Lower leg skin (tissue), 3 donors: ENCODE data around the gene PPP2CA.

ENCODE experiments used
- POLR2A ChIP-seq, 2 donors: fragments of 450-650 bp; IDR thresholded peaks; one replicate each; pipeline ENCODE4 v1.6.1; 2016 to 2017; ENCODE audit warnings: antibody characterized with exemption in 2 of 2, mild to moderate bottlenecking in 1 of 2, moderate library complexity in 1 of 2
- TF ChIP-seq, protein P1 (sequence below), 3 donors: fragments of 450-650 bp; IDR thresholded peaks; one replicate each; pipeline ENCODE4 v1.5.1; 2016; ENCODE audit warnings: antibody characterized with exemption in 3 of 3, mild to moderate bottlenecking in 3 of 3, moderate library complexity in 2 of 3

DNA sequence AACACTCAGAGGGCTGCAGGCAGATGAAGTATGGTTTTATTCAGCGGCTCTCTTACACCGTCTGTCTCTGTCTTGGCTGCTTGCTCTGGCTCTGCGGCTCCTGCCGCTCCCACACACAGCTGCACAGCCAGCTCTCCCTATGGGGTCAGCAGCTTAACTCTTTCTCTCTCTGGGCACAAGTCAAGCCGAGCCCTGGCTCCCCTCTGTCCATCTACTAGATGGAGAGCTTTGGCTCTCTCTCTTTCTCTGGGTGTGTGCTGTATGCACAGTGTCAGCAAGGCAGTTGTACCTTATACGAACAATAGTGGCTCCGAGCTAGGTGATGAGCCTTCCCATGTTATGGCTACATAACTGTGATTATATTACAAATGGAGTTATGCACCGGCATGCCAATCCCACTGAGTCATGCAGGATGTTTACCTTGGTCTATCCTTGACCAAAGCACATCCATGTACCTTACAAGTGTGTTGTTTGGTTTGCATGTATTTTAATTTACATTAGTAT is 19.3 kb upstream of the PPP2CA start:
- TF ChIP-seq, protein P1, sequence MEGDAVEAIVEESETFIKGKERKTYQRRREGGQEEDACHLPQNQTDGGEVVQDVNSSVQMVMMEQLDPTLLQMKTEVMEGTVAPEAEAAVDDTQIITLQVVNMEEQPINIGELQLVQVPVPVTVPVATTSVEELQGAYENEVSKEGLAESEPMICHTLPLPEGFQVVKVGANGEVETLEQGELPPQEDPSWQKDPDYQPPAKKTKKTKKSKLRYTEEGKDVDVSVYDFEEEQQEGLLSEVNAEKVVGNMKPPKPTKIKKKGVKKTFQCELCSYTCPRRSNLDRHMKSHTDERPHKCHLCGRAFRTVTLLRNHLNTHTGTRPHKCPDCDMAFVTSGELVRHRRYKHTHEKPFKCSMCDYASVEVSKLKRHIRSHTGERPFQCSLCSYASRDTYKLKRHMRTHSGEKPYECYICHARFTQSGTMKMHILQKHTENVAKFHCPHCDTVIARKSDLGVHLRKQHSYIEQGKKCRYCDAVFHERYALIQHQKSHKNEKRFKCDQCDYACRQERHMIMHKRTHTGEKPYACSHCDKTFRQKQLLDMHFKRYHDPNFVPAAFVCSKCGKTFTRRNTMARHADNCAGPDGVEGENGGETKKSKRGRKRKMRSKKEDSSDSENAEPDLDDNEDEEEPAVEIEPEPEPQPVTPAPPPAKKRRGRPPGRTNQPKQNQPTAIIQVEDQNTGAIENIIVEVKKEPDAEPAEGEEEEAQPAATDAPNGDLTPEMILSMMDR (IDR thresholded peaks at IDR 0.05), result no peak
- no peak for TF ChIP-seq POLR2A (IDR thresholded peaks at IDR 0.05)
